ENCODE measurements around the gene MACROD1.

- TF ChIP-seq, protein P1, sequence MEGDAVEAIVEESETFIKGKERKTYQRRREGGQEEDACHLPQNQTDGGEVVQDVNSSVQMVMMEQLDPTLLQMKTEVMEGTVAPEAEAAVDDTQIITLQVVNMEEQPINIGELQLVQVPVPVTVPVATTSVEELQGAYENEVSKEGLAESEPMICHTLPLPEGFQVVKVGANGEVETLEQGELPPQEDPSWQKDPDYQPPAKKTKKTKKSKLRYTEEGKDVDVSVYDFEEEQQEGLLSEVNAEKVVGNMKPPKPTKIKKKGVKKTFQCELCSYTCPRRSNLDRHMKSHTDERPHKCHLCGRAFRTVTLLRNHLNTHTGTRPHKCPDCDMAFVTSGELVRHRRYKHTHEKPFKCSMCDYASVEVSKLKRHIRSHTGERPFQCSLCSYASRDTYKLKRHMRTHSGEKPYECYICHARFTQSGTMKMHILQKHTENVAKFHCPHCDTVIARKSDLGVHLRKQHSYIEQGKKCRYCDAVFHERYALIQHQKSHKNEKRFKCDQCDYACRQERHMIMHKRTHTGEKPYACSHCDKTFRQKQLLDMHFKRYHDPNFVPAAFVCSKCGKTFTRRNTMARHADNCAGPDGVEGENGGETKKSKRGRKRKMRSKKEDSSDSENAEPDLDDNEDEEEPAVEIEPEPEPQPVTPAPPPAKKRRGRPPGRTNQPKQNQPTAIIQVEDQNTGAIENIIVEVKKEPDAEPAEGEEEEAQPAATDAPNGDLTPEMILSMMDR (IDR thresholded peaks at IDR 0.05), result no peak
- no peak for TF ChIP-seq POLR2A (IDR thresholded peaks at IDR 0.05)
Observed at GRCh38 chr11:63978551-63979239, 187.2 kb downstream of the MACROD1 start.

Data from adrenal gland (tissue), 5 donors.